NCI-H82 treated with DMSO at 0.1 percent for 48 hours (cell line): ENCODE results near the gene LMF2.
"Not testable (repeated sequence)": the region's sequence is repeated elsewhere in the genome, so short reads cannot be mapped to it uniquely, and the experiment has no call there.

Experiments used
- DNase-seq: peaks from one replicate; lab custom pipeline; 2025; ENCODE audit not compliant: unreplicated experiment; lab: John Stamatoyannopoulos, UW

LMF2 gene

GRCh38 chr22:50533856-50534711 is 26.6 kb upstream of the LMF2 start:
- not testable (repeated sequence) for DNase-seq

- no peak for DNase-seq
These were observed 25.6 kb upstream of the LMF2 start for GRCh38 chr22:50532824-50533796.

- no peak for DNase-seq
These were observed 24.6 kb upstream of the LMF2 start for GRCh38 chr22:50531962-50532674.

- no peak for DNase-seq
These were observed 24.1 kb upstream of the LMF2 start for GRCh38 chr22:50531546-50531961.

- DNase-seq: no peak
These were observed 23.5 kb upstream of the LMF2 start for GRCh38 chr22:50530877-50531545.

- DNase-seq: no peak
These were observed 23.0 kb upstream of the LMF2 start for GRCh38 chr22:50530580-50530876.

- DNase-seq: no peak
These were observed 22.5 kb upstream of the LMF2 start, which contains the start of gene TYMP for GRCh38 chr22:50529897-50530579. Gene TYMP (minus strand): TSS chr22:50530012. CDS start chr22:50529709, 303 bp downstream.

GRCh38 chr22:50529416-50529896 is 22.0 kb upstream of the LMF2 start:
- no peak for DNase-seq

GRCh38 chr22:50528682-50529415 is 21.3 kb upstream of the LMF2 start:
- DNase-seq: no peak

GRCh38 chr22:50527921-50528681 is 20.6 kb upstream of the LMF2 start:
- DNase-seq: no peak

- no peak for DNase-seq
These were observed 19.6 kb upstream of the LMF2 start for GRCh38 chr22:50526834-50527801.

GRCh38 chr22:50526108-50526833 is 18.8 kb upstream of the LMF2 start:
- DNase-seq: peak; percentile 18

- no peak for DNase-seq
These were observed 18.3 kb upstream of the LMF2 start for GRCh38 chr22:50525858-50526107.

- peak; percentile 67 for DNase-seq
These were observed 17.8 kb upstream of the LMF2 start, which contains the start of gene SCO2 for GRCh38 chr22:50525104-50525857. Gene SCO2 (minus strand): TSS chr22:50525598. CDS start chr22:50524411, 1,187 bp downstream.

- DNase-seq: no peak
These were observed 17.2 kb upstream of the LMF2 start for GRCh38 chr22:50524676-50525103.
